Measurements from ENCODE around the gene ZBTB14. TPM values are rescaled to one million over a fixed set of nuclear protein-coding genes. Genes with fewer than 3 reads are reported as not detected.

ZBTB14 gene
- total and polyA plus RNA-seq, 2 donors: 22.3 to 24.3 TPM

- peaks cover 0 to 8% of the 10 kb centered on the region in 2 donors for H3K4me1 ChIP-seq (ENCODE audit: control insufficient read depth in 2 of 2, insufficient read depth in 2 of 2, low read length in 2 of 2)
- H3K27me3 ChIP-seq (ENCODE audit: control insufficient read depth in 2 of 2, insufficient read depth in 1 of 2, low read length in 1 of 2): no peaks in the 10 kb centered on the region
- peak overlapping the region in 1 of 2 donors; percentile 74 for H3K27ac ChIP-seq (ENCODE audit: low read depth in 1 of 2, low read length in 1 of 2)
- H3K4me3 ChIP-seq (ENCODE audit: low read length in 2 of 2): peak overlapping the region; percentile 14 to 36
- peak in 7 of 9 donors; percentile 3 to 66 (median 23) for DNase-seq (ENCODE audit: low read depth in 6 of 9, low spot score in 9 of 9)
- H3K36me3 ChIP-seq (ENCODE audit: control insufficient read depth in 2 of 2, insufficient read depth in 2 of 2, low read length in 1 of 2): no peaks in the 10 kb centered on the region
- H3K9me3 ChIP-seq (ENCODE audit: control insufficient read depth in 2 of 2, insufficient read depth in 1 of 2, low read length in 1 of 2): no peaks in the 10 kb centered on the region
- 40% methylated on average over 5 of the region's 5 CpGs for WGBS
These were observed 14.5 kb upstream of the ZBTB14 start for GRCh38 chr18:5309888-5310470.

GRCh38 chr18:5305835-5306234 lies 10.3 kb upstream of the ZBTB14 start:
- Histone ChIP-seq H3K9me3 (ENCODE audit: control insufficient read depth in 2 of 2, insufficient read depth in 1 of 2, low read length in 1 of 2) (no peaks in the 10 kb centered on the region), H3K4me3 (ENCODE audit: low read length in 2 of 2) (no peak overlapping the region), H3K27ac (ENCODE audit: low read depth in 1 of 2, low read length in 1 of 2) (no peak overlapping the region), H3K36me3 (ENCODE audit: control insufficient read depth in 2 of 2, insufficient read depth in 2 of 2, low read length in 1 of 2) (no peaks in the 10 kb centered on the region), H3K4me1 (ENCODE audit: control insufficient read depth in 2 of 2, insufficient read depth in 2 of 2, low read length in 2 of 2) (peaks cover 0 to 8% of the 10 kb centered on the region in 2 donors), H3K27me3 (ENCODE audit: control insufficient read depth in 2 of 2, insufficient read depth in 1 of 2, low read length in 1 of 2) (peaks cover 0 to 2% of the 10 kb centered on the region in 2 donors)
- no peak for DNase-seq (ENCODE audit: low read depth in 6 of 9, low spot score in 9 of 9)
- WGBS: 94% methylated on average over 2 of the region's 2 CpGs

DNA sequence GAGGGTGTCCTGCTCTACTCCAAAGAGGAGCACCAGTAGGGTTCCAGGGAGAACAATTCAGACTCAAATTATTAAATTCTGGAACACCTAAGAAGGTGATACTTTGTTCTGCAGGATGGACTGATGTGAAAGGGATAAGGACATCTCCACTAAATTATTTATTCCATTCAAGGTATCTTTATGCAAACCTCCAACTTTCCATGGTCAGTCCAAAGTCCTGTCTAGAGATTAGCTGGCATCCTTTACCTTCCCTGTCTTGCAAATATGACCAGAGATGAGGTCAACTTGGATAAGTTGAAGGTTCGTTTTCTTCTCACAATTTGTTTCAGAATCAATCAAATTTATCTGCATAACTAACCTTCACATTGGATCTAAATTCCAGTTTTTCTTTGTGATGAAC lies 8.7 kb upstream of the ZBTB14 start:
- Histone ChIP-seq H3K4me1 (ENCODE audit: control insufficient read depth in 2 of 2, insufficient read depth in 2 of 2, low read length in 2 of 2) (no peaks in the 10 kb centered on the region), H3K9me3 (ENCODE audit: control insufficient read depth in 2 of 2, insufficient read depth in 1 of 2, low read length in 1 of 2) (no peaks in the 10 kb centered on the region), H3K27me3 (ENCODE audit: control insufficient read depth in 2 of 2, insufficient read depth in 1 of 2, low read length in 1 of 2) (peaks cover 0 to 5% of the 10 kb centered on the region in 2 donors), H3K36me3 (ENCODE audit: control insufficient read depth in 2 of 2, insufficient read depth in 2 of 2, low read length in 1 of 2) (no peaks in the 10 kb centered on the region), H3K4me3 (ENCODE audit: low read length in 2 of 2) (no peak overlapping the region), H3K27ac (ENCODE audit: low read depth in 1 of 2, low read length in 1 of 2) (no peak overlapping the region)
- no peak for DNase-seq (ENCODE audit: low read depth in 6 of 9, low spot score in 9 of 9)
- WGBS: 90% methylated on average over 1 of the region's 1 CpG

GRCh38 chr18:5303636-5304035 lies 8.1 kb upstream of the ZBTB14 start:
- no peak overlapping the region for H3K27ac ChIP-seq (ENCODE audit: low read depth in 1 of 2, low read length in 1 of 2)
- WGBS: 92% methylated on average over 1 of the region's 1 CpG

GRCh38 chr18:5302606-5303005 lies 7.1 kb upstream of the ZBTB14 start:
- Histone ChIP-seq H3K36me3 (ENCODE audit: control insufficient read depth in 2 of 2, insufficient read depth in 2 of 2, low read length in 1 of 2) (no peaks in the 10 kb centered on the region), H3K27me3 (ENCODE audit: control insufficient read depth in 2 of 2, insufficient read depth in 1 of 2, low read length in 1 of 2) (peaks cover 0 to 9% of the 10 kb centered on the region in 2 donors), H3K4me3 (ENCODE audit: low read length in 2 of 2) (no peak overlapping the region), H3K4me1 (ENCODE audit: control insufficient read depth in 2 of 2, insufficient read depth in 2 of 2, low read length in 2 of 2) (no peaks in the 10 kb centered on the region), H3K27ac (ENCODE audit: low read depth in 1 of 2, low read length in 1 of 2) (no peak overlapping the region), H3K9me3 (ENCODE audit: control insufficient read depth in 2 of 2, insufficient read depth in 1 of 2, low read length in 1 of 2) (no peaks in the 10 kb centered on the region)
- DNase-seq (ENCODE audit: low read depth in 6 of 9, low spot score in 9 of 9): no peak
- WGBS: 84% methylated on average over 4 of the region's 4 CpGs

More at GRCh38 chr18:5303636-5304035, 8.1 kb upstream of the ZBTB14 start:
- Histone ChIP-seq H3K36me3 (ENCODE audit: control insufficient read depth in 2 of 2, insufficient read depth in 2 of 2, low read length in 1 of 2) (no peaks in the 10 kb centered on the region), H3K27me3 (ENCODE audit: control insufficient read depth in 2 of 2, insufficient read depth in 1 of 2, low read length in 1 of 2) (peaks cover 0 to 5% of the 10 kb centered on the region in 2 donors), H3K4me1 (ENCODE audit: control insufficient read depth in 2 of 2, insufficient read depth in 2 of 2, low read length in 2 of 2) (no peaks in the 10 kb centered on the region), H3K9me3 (ENCODE audit: control insufficient read depth in 2 of 2, insufficient read depth in 1 of 2, low read length in 1 of 2) (no peaks in the 10 kb centered on the region), H3K4me3 (ENCODE audit: low read length in 2 of 2) (no peak overlapping the region)
- no peak for DNase-seq (ENCODE audit: low read depth in 6 of 9, low spot score in 9 of 9)

DNA sequence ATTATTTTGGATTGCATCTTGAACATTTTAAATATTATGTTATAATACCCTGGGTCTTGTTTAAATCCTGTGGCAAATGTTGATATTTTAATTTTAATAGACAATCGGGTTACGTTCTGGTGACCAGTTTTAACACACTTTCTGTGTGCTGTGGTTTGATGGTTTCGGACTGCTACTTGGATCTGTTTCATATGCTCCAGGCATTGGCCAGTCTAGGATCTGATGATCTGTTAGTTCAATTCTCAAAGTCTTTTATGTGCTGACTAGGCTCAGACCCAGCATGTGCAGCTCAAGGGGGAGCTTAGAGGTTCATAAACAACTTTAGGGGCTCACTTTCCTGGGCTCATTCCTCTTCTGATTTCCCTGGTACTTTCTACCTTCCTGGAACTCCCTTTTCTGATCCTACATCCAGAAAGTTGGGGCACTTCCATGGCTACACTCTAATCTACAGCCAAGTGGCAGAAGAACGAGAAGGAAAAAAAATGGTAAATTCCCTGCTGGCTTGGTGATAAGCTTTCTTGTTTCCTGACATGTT lies 5.0 kb upstream of the ZBTB14 start:
- WGBS: 84% methylated on average over 4 of the region's 4 CpGs
- Histone ChIP-seq H3K27ac (ENCODE audit: low read depth in 1 of 2, low read length in 1 of 2) (no peak overlapping the region), H3K4me3 (ENCODE audit: low read length in 2 of 2) (no peak overlapping the region), H3K27me3 (ENCODE audit: control insufficient read depth in 2 of 2, insufficient read depth in 1 of 2, low read length in 1 of 2) (peaks cover 0 to 15% of the 10 kb centered on the region in 2 donors), H3K4me1 (ENCODE audit: control insufficient read depth in 2 of 2, insufficient read depth in 2 of 2, low read length in 2 of 2) (peaks cover 0 to 5% of the 10 kb centered on the region in 2 donors), H3K36me3 (ENCODE audit: control insufficient read depth in 2 of 2, insufficient read depth in 2 of 2, low read length in 1 of 2) (no peaks in the 10 kb centered on the region), H3K9me3 (ENCODE audit: control insufficient read depth in 2 of 2, insufficient read depth in 1 of 2, low read length in 1 of 2) (no peaks in the 10 kb centered on the region)
- DNase-seq (ENCODE audit: low read depth in 6 of 9, low spot score in 9 of 9): no peak

- H3K27ac ChIP-seq (ENCODE audit: low read depth in 1 of 2, low read length in 1 of 2): no peak overlapping the region
- H3K4me1 ChIP-seq (ENCODE audit: control insufficient read depth in 2 of 2, insufficient read depth in 2 of 2, low read length in 2 of 2): peaks cover 6 to 15% of the 10 kb centered on the region in 2 donors
- no peaks in the 10 kb centered on the region for H3K36me3 ChIP-seq (ENCODE audit: control insufficient read depth in 2 of 2, insufficient read depth in 2 of 2, low read length in 1 of 2)
- peaks cover 0 to 15% of the 10 kb centered on the region in 2 donors for H3K27me3 ChIP-seq (ENCODE audit: control insufficient read depth in 2 of 2, insufficient read depth in 1 of 2, low read length in 1 of 2)
- 97% methylated on average over 16 of the region's 16 CpGs for WGBS
- no peak for DNase-seq (ENCODE audit: low read depth in 6 of 9, low spot score in 9 of 9)
- no peaks in the 10 kb centered on the region for H3K9me3 ChIP-seq (ENCODE audit: control insufficient read depth in 2 of 2, insufficient read depth in 1 of 2, low read length in 1 of 2)
- no peak overlapping the region for H3K4me3 ChIP-seq (ENCODE audit: low read length in 2 of 2)
These were observed 2.8 kb upstream of the ZBTB14 start for GRCh38 chr18:5298156-5298852.

DNA sequence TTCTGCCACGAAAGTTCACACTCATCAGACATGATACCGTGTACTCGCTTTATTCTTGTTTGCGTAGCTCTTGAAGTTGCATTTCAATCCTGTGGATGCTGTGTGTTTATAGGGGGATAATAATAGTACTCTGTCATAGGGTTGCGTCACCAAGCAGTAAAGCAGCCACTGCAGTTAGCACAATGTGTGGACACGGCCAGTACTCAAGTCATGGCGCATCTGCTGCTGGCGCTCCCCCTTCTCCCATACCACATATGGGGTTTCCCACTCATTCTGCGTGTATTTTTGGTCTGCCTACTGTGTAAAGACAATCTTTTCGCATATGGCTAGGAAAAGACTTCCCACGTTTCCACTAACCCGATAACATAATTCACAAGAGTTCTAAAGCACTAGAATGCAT lies 2.1 kb upstream of the ZBTB14 start:
- Histone ChIP-seq H3K27ac (ENCODE audit: low read depth in 1 of 2, low read length in 1 of 2) (no peak overlapping the region), H3K36me3 (ENCODE audit: control insufficient read depth in 2 of 2, insufficient read depth in 2 of 2, low read length in 1 of 2) (peaks cover 0 to 4% of the 10 kb centered on the region in 2 donors), H3K4me1 (ENCODE audit: control insufficient read depth in 2 of 2, insufficient read depth in 2 of 2, low read length in 2 of 2) (peaks cover 6 to 16% of the 10 kb centered on the region in 2 donors), H3K27me3 (ENCODE audit: control insufficient read depth in 2 of 2, insufficient read depth in 1 of 2, low read length in 1 of 2) (peaks cover 0 to 13% of the 10 kb centered on the region in 2 donors), H3K9me3 (ENCODE audit: control insufficient read depth in 2 of 2, insufficient read depth in 1 of 2, low read length in 1 of 2) (no peaks in the 10 kb centered on the region), H3K4me3 (ENCODE audit: low read length in 2 of 2) (no peak overlapping the region)
- DNase-seq (ENCODE audit: low read depth in 6 of 9, low spot score in 9 of 9): no peak
- WGBS: 99% methylated on average over 12 of the region's 12 CpGs

- Histone ChIP-seq H3K4me3 (ENCODE audit: low read length in 2 of 2) (peak overlapping the region; percentile 76 to 85), H3K36me3 (ENCODE audit: control insufficient read depth in 2 of 2, insufficient read depth in 2 of 2, low read length in 1 of 2) (peaks cover 0 to 9% of the 10 kb centered on the region in 2 donors), H3K27me3 (ENCODE audit: control insufficient read depth in 2 of 2, insufficient read depth in 1 of 2, low read length in 1 of 2) (peaks cover 0 to 12% of the 10 kb centered on the region in 2 donors), H3K4me1 (ENCODE audit: control insufficient read depth in 2 of 2, insufficient read depth in 2 of 2, low read length in 2 of 2) (peaks cover 6 to 16% of the 10 kb centered on the region in 2 donors), H3K27ac (ENCODE audit: low read depth in 1 of 2, low read length in 1 of 2) (peak overlapping the region; percentile 95 to 100), H3K9me3 (ENCODE audit: control insufficient read depth in 2 of 2, insufficient read depth in 1 of 2, low read length in 1 of 2) (no peaks in the 10 kb centered on the region)
- peak; percentile 11 to 71 (median 35) for DNase-seq (ENCODE audit: low read depth in 6 of 9, low spot score in 9 of 9)
- 6% methylated on average over 36 of the region's 36 CpGs for WGBS
These were observed 1.3 kb upstream of the ZBTB14 start for GRCh38 chr18:5296706-5297320.
